Measurements from ENCODE around the gene CFAP46.

- TF ChIP-seq CTCF (IDR thresholded peaks at IDR 0.05), result no peak
- no peak for TF ChIP-seq POLR2A (IDR thresholded peaks at IDR 0.05)
Observed at GRCh38 chr10:132817701-132818211, 124.6 kb downstream of the CFAP46 start.

All from adrenal gland (tissue), 5 donors.